ENCODE measurements around the gene EDARADD. TPM values are rescaled to one million over a fixed set of nuclear protein-coding genes. Genes with fewer than 3 reads are reported as not detected.

Gene EDARADD
- total RNA-seq, 2 donors from 2014 or later = 2.8 TPM; not detected in 1

DNA sequence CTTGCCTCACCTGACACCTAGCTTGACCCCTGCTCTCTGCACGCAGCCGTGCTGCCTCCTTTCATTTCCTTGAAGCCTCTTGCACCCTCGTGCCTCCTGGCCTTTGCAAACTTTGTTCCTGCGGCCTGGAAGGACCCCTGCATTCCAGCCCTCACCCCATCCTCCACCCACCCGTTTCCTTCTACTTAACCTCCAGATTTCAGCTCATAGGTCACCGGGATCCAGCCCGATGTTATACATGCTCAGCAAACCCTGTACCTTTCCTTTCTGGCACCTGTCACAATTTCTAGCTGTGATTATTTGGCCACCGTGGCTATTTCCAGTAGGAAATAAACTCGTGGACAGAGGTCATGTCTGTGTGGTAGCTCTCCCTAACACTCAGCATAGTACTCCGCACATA, 4.5 kb downstream of the EDARADD start:
- Histone ChIP-seq H3K27ac (no peak overlapping the region), H3K4me3 (no peak overlapping the region), H3K4me1 (ENCODE audit: control insufficient read depth in 1 of 2, low read depth in 2 of 2) (peaks cover 2 to 15% of the 10 kb centered on the region in 2 donors), H3K36me3 (no peaks in the 10 kb centered on the region), H3K9me3 (no peaks in the 10 kb centered on the region), H3K27me3 (replicated peaks; ENCODE audit: insufficient read depth) (no peaks in the 10 kb centered on the region)
- no peak for ATAC-seq (ENCODE audit: insufficient number of reproducible peaks, low FRiP score, low read depth)
- TF ChIP-seq, protein P1, sequence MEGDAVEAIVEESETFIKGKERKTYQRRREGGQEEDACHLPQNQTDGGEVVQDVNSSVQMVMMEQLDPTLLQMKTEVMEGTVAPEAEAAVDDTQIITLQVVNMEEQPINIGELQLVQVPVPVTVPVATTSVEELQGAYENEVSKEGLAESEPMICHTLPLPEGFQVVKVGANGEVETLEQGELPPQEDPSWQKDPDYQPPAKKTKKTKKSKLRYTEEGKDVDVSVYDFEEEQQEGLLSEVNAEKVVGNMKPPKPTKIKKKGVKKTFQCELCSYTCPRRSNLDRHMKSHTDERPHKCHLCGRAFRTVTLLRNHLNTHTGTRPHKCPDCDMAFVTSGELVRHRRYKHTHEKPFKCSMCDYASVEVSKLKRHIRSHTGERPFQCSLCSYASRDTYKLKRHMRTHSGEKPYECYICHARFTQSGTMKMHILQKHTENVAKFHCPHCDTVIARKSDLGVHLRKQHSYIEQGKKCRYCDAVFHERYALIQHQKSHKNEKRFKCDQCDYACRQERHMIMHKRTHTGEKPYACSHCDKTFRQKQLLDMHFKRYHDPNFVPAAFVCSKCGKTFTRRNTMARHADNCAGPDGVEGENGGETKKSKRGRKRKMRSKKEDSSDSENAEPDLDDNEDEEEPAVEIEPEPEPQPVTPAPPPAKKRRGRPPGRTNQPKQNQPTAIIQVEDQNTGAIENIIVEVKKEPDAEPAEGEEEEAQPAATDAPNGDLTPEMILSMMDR (IDR thresholded peaks at IDR 0.05) = no peak
- DNase-seq (ENCODE audit: low spot score) = no peak

DNA sequence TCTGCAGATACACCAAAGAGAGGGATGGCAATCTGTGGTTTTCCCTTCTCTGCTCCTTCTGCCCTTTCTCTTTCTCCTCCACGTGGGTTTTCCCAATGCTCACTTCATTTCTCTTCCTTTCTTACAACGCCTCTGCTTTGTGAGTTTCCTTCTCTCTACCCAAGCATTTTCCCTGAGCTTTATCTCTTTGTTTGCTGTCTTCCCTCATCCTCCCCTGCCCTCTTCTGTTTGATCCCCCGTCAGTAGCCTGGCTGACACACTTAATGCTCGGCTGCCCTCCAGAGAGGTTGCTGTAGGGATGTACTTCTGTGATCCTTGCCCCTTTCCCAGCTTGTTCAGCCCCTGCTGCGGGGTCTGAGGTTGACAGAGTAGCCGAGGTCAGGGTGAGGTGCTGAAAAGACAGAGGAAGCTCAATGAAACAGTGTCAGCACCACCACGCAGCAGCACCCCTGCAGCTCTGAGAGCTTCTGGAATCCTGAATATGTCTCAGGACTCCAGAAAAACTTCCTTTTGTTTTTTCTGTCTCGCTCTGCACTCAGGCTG, 6.0 kb downstream of the EDARADD start:
- Histone ChIP-seq H3K9me3 (no peaks in the 10 kb centered on the region), H3K27me3 (replicated peaks; ENCODE audit: insufficient read depth) (no peaks in the 10 kb centered on the region), H3K4me3 (no peak overlapping the region), H3K4me1 (ENCODE audit: control insufficient read depth in 1 of 2, low read depth in 2 of 2) (peaks cover 2 to 9% of the 10 kb centered on the region in 2 donors), H3K36me3 (no peaks in the 10 kb centered on the region), H3K27ac (no peak overlapping the region)
- TF ChIP-seq, protein P1 (IDR thresholded peaks at IDR 0.05) = no peak
- no peak for DNase-seq (ENCODE audit: low spot score)
- ATAC-seq (ENCODE audit: insufficient number of reproducible peaks, low FRiP score, low read depth) = no peak

DNA sequence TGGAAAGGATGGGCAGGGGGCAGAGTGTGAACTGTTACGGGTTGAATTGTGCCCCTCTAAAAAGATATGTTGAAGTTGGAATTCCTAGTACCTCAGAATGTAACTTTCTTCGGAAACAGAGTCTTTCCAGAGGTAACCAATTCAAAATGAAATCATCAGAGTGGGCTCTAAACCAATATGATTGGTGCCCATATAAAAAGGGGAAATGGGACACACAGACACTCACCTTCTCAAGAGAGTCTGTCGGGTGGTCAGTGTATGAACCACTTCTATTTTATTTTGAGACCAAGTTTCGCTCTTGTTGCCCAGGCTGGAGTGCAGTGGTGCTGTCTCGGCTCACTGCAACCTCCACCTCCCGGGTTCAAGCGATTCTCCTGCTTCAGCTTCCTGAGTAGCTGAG, 7.6 kb downstream of the EDARADD start:
- H3K36me3 ChIP-seq = no peaks in the 10 kb centered on the region
- H3K9me3 ChIP-seq = no peaks in the 10 kb centered on the region
- ATAC-seq (ENCODE audit: insufficient number of reproducible peaks, low FRiP score, low read depth) (no peak), DNase-seq (ENCODE audit: low spot score) (no peak)
- no peak overlapping the region for H3K4me3 ChIP-seq
- H3K27ac ChIP-seq = no peak overlapping the region
- no peaks in the 10 kb centered on the region for H3K4me1 ChIP-seq (ENCODE audit: control insufficient read depth in 1 of 2, low read depth in 2 of 2)
- TF ChIP-seq, protein P1 (IDR thresholded peaks at IDR 0.05) = no peak
- no peaks in the 10 kb centered on the region for H3K27me3 ChIP-seq (replicated peaks; ENCODE audit: insufficient read depth)

DNA sequence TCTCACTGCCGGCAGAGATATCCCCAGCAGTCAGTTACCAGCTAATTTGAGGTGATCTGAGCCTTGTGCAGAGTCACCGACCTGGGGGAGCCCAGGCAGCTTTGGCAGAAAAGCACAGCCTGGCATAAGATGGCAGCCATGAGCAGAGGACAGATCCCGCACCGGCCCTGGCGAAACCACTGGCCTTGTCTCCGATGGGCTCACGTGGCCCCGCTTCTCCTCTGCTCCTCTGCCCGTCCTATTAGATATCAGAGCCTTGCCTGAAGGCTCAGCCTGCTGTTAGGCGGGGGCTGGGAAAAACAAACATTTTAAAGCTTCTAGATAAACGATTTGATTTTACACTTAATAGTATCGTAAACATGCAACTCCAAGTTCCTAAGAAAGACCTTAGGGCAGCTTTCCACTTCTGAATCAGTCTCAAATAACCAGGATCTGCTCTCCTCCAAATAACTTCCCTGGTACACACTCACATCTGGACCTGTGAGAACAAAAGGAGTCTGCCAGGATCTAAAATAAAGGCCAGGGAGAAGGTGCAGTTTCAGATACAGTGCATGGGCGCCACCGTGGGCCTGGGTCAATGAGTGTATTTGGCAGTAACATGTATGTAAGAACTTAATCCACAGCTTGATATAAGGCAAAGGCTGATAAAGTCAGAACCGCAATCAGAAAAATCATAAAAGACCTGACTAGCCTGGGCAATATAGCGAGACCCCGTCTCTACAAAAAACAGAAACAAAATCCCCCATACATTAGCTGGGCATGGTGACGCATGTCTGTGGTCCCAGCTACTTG, 10.0 kb downstream of the EDARADD start:
- H3K9me3 ChIP-seq = no peaks in the 10 kb centered on the region
- TF ChIP-seq, protein P1 (IDR thresholded peaks at IDR 0.05) = no peak
- H3K4me1 ChIP-seq (ENCODE audit: control insufficient read depth in 1 of 2, low read depth in 2 of 2) = no peaks in the 10 kb centered on the region
- DNase-seq (ENCODE audit: low spot score) (no peak), ATAC-seq (ENCODE audit: insufficient number of reproducible peaks, low FRiP score, low read depth) (no peak)
- H3K36me3 ChIP-seq = no peaks in the 10 kb centered on the region
- no peak overlapping the region for H3K27ac ChIP-seq
- no peaks in the 10 kb centered on the region for H3K27me3 ChIP-seq (replicated peaks; ENCODE audit: insufficient read depth)
- H3K4me3 ChIP-seq = no peak overlapping the region

DNA sequence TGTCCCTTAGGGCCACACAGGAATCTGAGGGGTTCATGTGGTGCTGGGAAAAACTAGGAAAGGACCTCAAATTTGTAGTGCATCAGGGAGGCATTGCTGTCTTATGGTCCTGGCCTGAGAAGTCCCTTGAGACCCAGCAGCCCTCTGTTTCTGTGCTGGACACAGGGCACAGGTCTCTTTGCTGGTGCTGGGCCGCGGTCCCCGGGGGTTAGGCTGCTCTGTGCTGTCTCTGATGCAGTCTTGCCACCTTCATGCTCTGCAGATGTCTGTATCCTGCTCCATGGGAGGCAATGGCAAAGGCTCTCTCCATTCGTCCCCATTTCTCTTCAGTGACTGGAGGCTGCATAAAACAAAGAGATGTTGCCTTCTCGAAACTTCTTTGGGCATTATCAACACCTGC, 13.0 kb downstream of the EDARADD start:
- TF ChIP-seq, protein P1 (IDR thresholded peaks at IDR 0.05) = no peak

More for the DNA sequence above, 13.0 kb downstream of the EDARADD start:
- Histone ChIP-seq H3K4me1 (ENCODE audit: control insufficient read depth in 1 of 2, low read depth in 2 of 2) (no peaks in the 10 kb centered on the region), H3K9me3 (no peaks in the 10 kb centered on the region), H3K27me3 (replicated peaks; ENCODE audit: insufficient read depth) (no peaks in the 10 kb centered on the region), H3K36me3 (no peaks in the 10 kb centered on the region), H3K27ac (no peak overlapping the region), H3K4me3 (no peak overlapping the region)
- no peak for DNase-seq (ENCODE audit: low spot score)
- no peak for ATAC-seq (ENCODE audit: insufficient number of reproducible peaks, low FRiP score, low read depth)
